Colonic mucosa (tissue), 4 donors: ENCODE measurements around the gene RIPOR3. TPM values are rescaled to one million over a fixed set of nuclear protein-coding genes. Genes with fewer than 3 reads are reported as not detected.

Source experiments
- DNase-seq: peaks from one replicate; pipeline ENCODE4 v3.0.0-alpha.2; 2020
- H3K27ac ChIP-seq: fragments of 200-600 bp; one replicate; pipeline ENCODE4 v1.8.0; 2021
- H3K27me3 ChIP-seq: fragments of 200-600 bp; one replicate; pipeline ENCODE4 v1.8.0; 2021
- H3K36me3 ChIP-seq: fragments of 200-600 bp; one replicate; pipeline ENCODE4 v1.8.0; 2021
- H3K4me1 ChIP-seq: fragments of 200-600 bp; one replicate; pipeline ENCODE4 v1.8.0; 2021; ENCODE audit warnings: mild to moderate bottlenecking
- H3K4me3 ChIP-seq: fragments of 200-600 bp; one replicate; pipeline ENCODE4 v1.8.0; 2021
- H3K9ac ChIP-seq, 2 donors: one replicate each; pipeline ENCODE4 v1.7.0; 2013; ENCODE audit warnings: control low read depth in 2 of 2, low read depth in 2 of 2, low read length in 2 of 2
- H3K9me3 ChIP-seq: fragments of 200-600 bp; one replicate; pipeline ENCODE4 v1.8.0; 2021
- CTCF ChIP-seq: fragments of 200-600 bp; IDR thresholded peaks from one replicate; pipeline ENCODE4 v1.8.0; 2022; ENCODE audit warnings: antibody characterized with exemption, mild to moderate bottlenecking
- intact Hi-C: fragments of 100-400 bp; cut with DNase I; formaldehyde crosslinking; loops from one replicate; pipeline ENCODE4 v1.14.1; 2022
- total RNA-seq, 2 donors: library from RNA; stranded (reverse); fragmentation: NEBNext Ultra II Directional in 1 of 2; extraction: Animal tissue kit (Norgen Biotek cat#: 25700) in 1 of 2; gene quantifications; one replicate each; pipeline ENCODE4 v1.2.1, GENCODE V29; 2021
- donor health status: healthy.
- donor health status: DM: no; HTN: no; CAD: no.
- donor health status: DM: no; HTN: no; CAD: no.

RIPOR3 gene
- total RNA-seq, 2 donors from 2014 or later: 1.9 to 2.9 TPM

GRCh38 chr20:50652702-50653294 is 38.5 kb downstream of the RIPOR3 start:
- Histone ChIP-seq H3K27ac (no peak overlapping the region), H3K4me3 (no peak overlapping the region), H3K27me3 (no peaks in the 10 kb centered on the region), H3K36me3 (no peaks in the 10 kb centered on the region), H3K9me3 (no peaks in the 10 kb centered on the region), H3K9ac (no peak overlapping the region), H3K4me1 (no peaks in the 10 kb centered on the region)
- intact Hi-C loops: no loop called here
- TF ChIP-seq CTCF: no peak
- no peak for DNase-seq

GRCh38 chr20:50651676-50652075 is 39.7 kb downstream of the RIPOR3 start:
- no peak for DNase-seq
- Histone ChIP-seq H3K9ac (no peak overlapping the region), H3K4me1 (no peaks in the 10 kb centered on the region), H3K36me3 (no peaks in the 10 kb centered on the region), H3K27ac (no peak overlapping the region), H3K9me3 (no peaks in the 10 kb centered on the region), H3K4me3 (no peak overlapping the region), H3K27me3 (no peaks in the 10 kb centered on the region)
- no peak for TF ChIP-seq CTCF
- intact Hi-C loops: no loop called here

GRCh38 chr20:50649590-50649989 is 41.8 kb downstream of the RIPOR3 start:
- Histone ChIP-seq H3K27me3 (no peaks in the 10 kb centered on the region), H3K36me3 (no peaks in the 10 kb centered on the region), H3K4me1 (no peaks in the 10 kb centered on the region), H3K27ac (no peak overlapping the region), H3K9me3 (no peaks in the 10 kb centered on the region), H3K9ac (no peak overlapping the region), H3K4me3 (no peak overlapping the region)
- no peak for TF ChIP-seq CTCF
- no peak for DNase-seq
- intact Hi-C loops: no loop called here

- Histone ChIP-seq H3K27ac (no peak overlapping the region), H3K9ac (no peak overlapping the region), H3K4me3 (no peak overlapping the region), H3K27me3 (no peaks in the 10 kb centered on the region), H3K9me3 (no peaks in the 10 kb centered on the region), H3K36me3 (no peaks in the 10 kb centered on the region), H3K4me1 (no peaks in the 10 kb centered on the region)
- TF ChIP-seq CTCF: no peak
- intact Hi-C loops: no loop called here
- DNase-seq: no peak
Observed at GRCh38 chr20:50648651-50649050, 42.7 kb downstream of the RIPOR3 start.

- intact Hi-C loops: no loop called here
- H3K9me3 ChIP-seq: no peaks in the 10 kb centered on the region
- H3K27ac ChIP-seq: peak overlapping the region; percentile 52
- no peaks in the 10 kb centered on the region for H3K4me1 ChIP-seq
- no peak overlapping the region for H3K4me3 ChIP-seq
- no peak overlapping the region for H3K9ac ChIP-seq
- no peak for DNase-seq
- H3K27me3 ChIP-seq: no peaks in the 10 kb centered on the region
- no peak for TF ChIP-seq CTCF
- no peaks in the 10 kb centered on the region for H3K36me3 ChIP-seq
Observed at GRCh38 chr20:50646483-50646996, 44.8 kb downstream of the RIPOR3 start.
